SU-DHL-6 (cell line): ENCODE results near the gene BCAS1.

Source experiments
- CTCF ChIP-seq: fragments of 200-600 bp; sonication (generic); IDR thresholded peaks from one replicate; pipeline ENCODE4 v1.5.1; 2017; ENCODE audit warnings: antibody characterized with exemption, mild to moderate bottlenecking, low read length, moderate library complexity; ENCODE audit not compliant: insufficient read depth, poor library complexity, severe bottlenecking
- EZH2phosphoT487 ChIP-seq: fragments of 200-600 bp; sonication (generic), shearing (Covaris generic); conservative IDR thresholded peaks from 2 replicates; pipeline ENCODE4 v1.6.1; 2018; ENCODE audit warnings: mild to moderate bottlenecking, antibody characterized with exemption, low read length, moderate library complexity, mixed read lengths

- TF ChIP-seq CTCF = no peak
- TF ChIP-seq EZH2phosphoT487 = no peak
These were observed 117.8 kb downstream of the BCAS1 start for GRCh38 chr20:53952528-53953096.
